Activated naive CD4-positive, alpha-beta T cell treated with anti-CD3 and anti-CD28 coated beads, Interleukin-2, amount 50 U/mL, for 16 hours (primary cell): ENCODE results near the gene OMG.
A peak's percentile ranks its signal among the peaks of the same experiment; 100 is the strongest.
"Not testable (repeated sequence)": the region's sequence is repeated elsewhere in the genome, so short reads cannot be mapped to it uniquely, and the experiment has no call there.

Experiments
- DNase-seq: peaks from one replicate; pipeline ENCODE4 v3.0.0-alpha.2; 2020

The OMG gene

GRCh38 chr17:31297090-31297489 is at the start of gene OMG:
TSS of gene OMG (minus strand) at chr17:31297239. CDS start at chr17:31296331, 908 bp downstream.
- DNase-seq, result no peak

GRCh38 chr17:31345191-31345747 is 48.2 kb upstream of the OMG start:
- DNase-seq, result not testable (repeated sequence)

GRCh38 chr17:31339906-31340661 is 43.0 kb upstream of the OMG start:
- no peak for DNase-seq

- no peak for DNase-seq
These were observed 32.2 kb upstream of the OMG start for GRCh38 chr17:31329221-31329620.

- no peak for DNase-seq
These were observed 31.1 kb upstream of the OMG start for GRCh38 chr17:31328160-31328535.

- no peak for DNase-seq
These were observed 30.6 kb upstream of the OMG start for GRCh38 chr17:31327534-31328159.

GRCh38 chr17:31323551-31323950 is 26.5 kb upstream of the OMG start:
- no peak for DNase-seq

GRCh38 chr17:31321966-31322365 is 24.9 kb upstream of the OMG start:
- no peak for DNase-seq

- DNase-seq, result peak; percentile 78
These were observed 24.4 kb upstream of the OMG start, which contains the start of gene EVI2A for GRCh38 chr17:31321481-31321880. TSS of gene EVI2A (minus strand) at chr17:31321622. CDS start at chr17:31319013, 2,609 bp downstream.

GRCh38 chr17:31320791-31321190 is 23.8 kb upstream of the OMG start:
- DNase-seq, result no peak

- no peak for DNase-seq
These were observed 23.2 kb upstream of the OMG start for GRCh38 chr17:31320241-31320640.

- no peak for DNase-seq
These were observed 22.0 kb upstream of the OMG start for GRCh38 chr17:31318851-31319661.

- DNase-seq, result peak; percentile 45
These were observed 21.3 kb upstream of the OMG start for GRCh38 chr17:31318298-31318801.

- DNase-seq, result no peak
These were observed 17.7 kb upstream of the OMG start for GRCh38 chr17:31314782-31315100.

- no peak for DNase-seq
These were observed 17.1 kb upstream of the OMG start, which contains the start of gene EVI2B for GRCh38 chr17:31313982-31314781. TSS of gene EVI2B (minus strand) at chr17:31314054. CDS start at chr17:31305609, 8,445 bp downstream.

GRCh38 chr17:31312223-31312622 is 15.2 kb upstream of the OMG start:
- DNase-seq, result peak; percentile 32

GRCh38 chr17:31311526-31311925 is 14.5 kb upstream of the OMG start:
- DNase-seq, result no peak

GRCh38 chr17:31310886-31311285 is 13.8 kb upstream of the OMG start:
- DNase-seq, result no peak

- peak; percentile 38 for DNase-seq
These were observed 13.2 kb upstream of the OMG start for GRCh38 chr17:31310260-31310659.

- no peak for DNase-seq
These were observed 12.5 kb upstream of the OMG start for GRCh38 chr17:31309556-31309955.

- DNase-seq, result no peak
These were observed 11.6 kb upstream of the OMG start for GRCh38 chr17:31308372-31309334.
